Fibroblast of skin of left biceps (primary cell): ENCODE data around the gene MALAT1.

ENCODE experiments used
- DNase-seq, 2 experiments: peaks; one replicate each; pipeline ENCODE4 v3.0.0-alpha.2; 2013; ENCODE audit warnings: low read depth in 2 of 2

The MALAT1 gene

DNA sequence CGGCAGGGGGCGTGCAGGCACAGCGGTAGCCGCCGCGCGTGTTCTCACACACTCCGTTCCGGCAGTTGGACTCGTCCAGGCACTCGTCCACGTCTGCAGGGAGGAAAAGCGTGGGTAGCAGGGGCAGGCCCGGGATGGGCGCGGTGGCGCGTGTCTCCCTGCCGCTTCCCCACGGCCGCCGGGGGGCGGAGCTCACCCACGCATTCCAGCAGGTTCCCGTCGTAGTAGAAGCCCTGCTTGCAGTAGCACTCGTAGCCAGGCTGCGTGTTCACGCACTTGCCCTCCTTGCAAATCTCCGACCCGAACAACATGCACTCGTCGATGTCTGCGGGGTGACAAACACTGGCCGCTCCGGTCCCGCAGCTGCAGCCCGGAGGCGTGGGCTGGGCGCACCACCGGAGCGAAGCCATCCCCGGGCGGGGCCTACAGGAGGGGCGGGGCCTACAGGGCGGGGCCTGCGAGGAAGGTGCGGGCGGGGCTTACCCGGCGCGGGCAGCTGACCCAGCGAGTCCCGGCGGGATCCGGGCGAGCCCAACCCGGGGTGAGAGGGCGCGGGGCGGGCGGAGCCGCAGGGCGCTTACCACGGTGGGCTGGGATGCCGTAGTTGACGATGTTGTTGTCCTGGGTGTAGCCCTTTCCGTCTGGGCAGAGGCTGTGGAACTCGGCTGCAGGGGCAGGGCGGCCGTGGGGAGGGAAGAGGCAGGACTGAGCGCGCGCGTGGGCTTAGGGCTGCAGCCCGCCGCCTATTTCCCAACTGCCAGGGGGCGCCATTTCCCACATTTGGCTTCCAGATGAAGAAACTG is 41.6 kb downstream of the MALAT1 start:
- DNase-seq = peak; percentile 47 to 63

DNA sequence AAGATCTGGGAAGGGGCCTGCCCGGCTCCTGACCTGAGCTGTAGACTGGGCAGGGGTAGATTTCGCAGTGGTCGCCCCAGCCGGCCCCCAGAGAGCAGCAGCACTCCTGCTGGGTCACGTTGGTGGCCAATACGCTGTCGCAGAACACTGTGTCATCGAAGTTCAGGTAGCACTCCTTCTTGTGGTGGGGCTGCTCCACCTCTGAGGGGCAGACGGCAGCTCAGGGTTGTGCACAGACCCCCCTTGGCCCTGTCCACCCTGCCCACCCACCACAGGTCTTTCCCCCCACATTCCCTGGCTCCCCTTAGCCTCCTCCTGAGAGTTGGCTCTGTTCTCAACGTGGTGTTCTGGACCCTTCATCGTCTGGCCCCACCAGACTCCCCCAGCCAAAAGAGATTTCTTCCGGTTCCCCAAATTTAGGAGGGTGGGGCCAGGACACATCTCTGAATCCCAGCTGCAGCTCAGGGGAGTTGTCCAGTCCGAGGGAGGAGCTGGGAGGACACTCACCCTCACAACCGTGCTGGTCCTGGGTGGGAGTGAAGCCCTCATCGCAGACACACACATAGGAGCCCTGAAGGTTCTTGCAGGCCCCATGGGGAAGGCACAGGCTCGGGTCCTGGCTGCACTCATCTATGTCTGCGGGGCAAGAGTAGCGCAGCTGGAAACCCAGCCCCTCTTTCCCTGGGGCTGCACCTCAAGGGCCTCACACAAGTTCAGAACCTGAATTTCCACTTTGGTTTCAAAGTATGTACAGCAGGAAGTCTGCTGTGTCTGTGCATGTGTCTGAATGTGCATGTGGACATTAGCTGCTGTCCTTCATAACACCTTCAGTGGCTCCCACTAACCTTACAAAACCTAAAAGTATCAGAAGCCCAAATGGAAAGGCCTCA is 42.5 kb downstream of the MALAT1 start:
- DNase-seq = no peak

DNA sequence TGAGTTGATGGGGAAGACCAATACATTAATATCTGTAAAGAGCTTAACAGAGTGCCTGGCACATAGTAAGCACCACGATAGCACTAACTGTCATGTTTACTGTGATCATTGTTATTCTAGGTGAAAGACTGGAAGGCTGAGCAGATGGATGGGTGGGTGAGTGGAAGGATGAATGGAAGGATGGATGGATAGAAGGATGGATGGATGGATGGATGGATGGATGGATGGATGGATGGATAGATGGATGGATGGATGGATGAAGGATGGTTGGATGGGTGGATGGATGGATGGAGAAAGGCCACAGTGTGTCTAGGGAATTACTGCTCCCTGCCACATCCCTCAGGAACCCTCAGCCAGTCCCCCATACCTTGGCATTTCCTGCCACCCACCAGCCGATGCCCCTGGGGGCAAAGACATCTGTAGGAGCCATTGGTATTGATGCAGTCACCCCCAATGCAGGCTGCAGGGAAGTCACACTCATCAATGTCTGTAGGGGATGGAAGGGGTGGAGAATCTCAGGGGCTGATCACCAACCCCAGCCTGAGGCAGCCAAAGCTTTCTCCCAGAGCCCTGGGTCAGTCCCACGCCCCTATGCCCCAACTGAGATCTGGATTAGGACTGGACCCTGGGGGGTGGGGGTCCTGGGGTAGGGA is 44.0 kb downstream of the MALAT1 start:
- DNase-seq = no peak

DNA sequence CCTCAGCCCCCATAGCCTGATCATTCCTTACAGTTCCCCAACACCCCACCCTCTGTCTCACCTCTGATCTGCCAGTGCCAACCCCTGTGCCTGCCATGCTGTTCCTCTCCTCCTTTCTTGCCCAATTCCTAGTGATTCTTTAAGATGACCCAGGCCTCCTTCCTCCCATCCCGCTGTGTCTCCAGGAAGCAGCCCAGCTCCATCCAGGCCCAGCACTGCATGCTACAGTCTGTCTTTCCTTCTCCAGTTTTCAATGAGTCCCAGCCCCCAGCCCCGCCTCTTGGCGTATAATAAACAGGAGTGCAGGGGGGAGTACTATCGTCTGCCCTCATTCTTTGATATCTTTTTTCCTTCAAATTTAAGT is 47.0 kb downstream of the MALAT1 start:
- no peak for DNase-seq

DNA sequence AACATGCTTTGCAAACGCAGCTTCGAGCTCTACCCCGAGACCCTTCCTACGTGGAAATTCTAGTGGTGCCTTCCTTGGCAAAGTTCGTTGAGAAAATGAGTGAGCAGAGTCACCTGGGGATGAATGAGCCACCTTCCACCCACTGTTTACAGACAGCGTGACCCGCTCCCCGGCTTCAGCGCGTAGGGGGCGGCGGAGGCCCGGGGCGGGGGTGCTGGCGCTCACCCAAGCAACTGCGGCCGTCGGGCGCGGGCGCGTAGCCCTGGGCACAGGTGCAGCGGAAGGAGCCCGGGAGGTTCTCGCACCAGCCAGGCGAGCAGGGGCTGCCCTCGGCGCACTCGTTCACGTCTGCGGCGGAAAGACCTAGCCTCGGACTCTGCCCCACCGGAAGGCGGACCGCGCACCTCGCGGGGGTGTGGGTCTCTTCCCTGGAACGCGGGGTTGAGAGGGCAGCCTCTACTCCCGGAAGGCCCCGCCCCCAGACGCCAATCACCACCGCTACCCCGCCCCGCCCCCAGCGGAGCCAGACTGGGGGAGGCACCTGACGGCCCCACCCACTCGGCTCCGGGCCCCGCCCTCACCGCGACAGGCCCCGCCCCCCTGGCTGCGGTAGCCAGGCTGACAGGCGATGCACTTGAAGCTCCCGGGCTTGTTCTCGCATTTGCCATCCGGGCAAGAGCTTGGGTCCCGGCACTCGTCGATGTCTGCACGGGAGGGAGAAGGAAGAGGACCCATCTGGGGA is 47.5 kb downstream of the MALAT1 start:
- DNase-seq = no peak

DNA sequence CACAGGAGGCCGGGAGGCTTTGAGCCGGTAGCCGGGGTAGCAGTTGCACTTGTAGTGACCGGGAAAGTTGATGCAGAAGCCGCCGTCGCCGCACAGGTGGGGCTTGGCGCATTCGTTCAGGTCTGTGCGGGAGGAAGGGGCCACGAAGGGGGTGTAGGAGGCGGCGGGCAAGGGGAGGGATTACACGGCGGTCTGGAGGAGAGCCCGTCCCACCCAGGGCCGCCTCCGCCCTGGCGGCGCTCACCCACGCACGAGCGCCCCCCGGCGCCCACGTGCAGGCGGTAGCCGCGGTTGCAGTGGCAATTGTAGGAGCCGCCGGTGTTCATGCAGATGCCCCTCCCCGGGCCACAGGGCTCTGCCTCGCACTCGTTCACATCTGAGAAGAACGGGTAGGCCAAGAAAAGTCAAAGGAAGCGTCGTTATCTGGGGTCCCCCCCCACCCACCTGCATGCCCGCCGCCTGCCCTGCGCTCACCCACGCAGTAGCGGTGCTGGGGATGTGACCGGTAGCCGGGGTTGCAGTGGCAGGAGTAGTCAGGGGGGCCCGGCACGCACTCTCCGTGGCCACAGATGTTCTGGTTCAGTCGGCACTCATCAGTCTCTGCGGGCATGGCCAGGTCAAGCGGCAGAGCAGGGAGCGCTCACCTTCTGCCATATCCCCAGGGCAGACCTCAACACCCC is 48.7 kb downstream of the MALAT1 start:
- DNase-seq = no peak

DNA sequence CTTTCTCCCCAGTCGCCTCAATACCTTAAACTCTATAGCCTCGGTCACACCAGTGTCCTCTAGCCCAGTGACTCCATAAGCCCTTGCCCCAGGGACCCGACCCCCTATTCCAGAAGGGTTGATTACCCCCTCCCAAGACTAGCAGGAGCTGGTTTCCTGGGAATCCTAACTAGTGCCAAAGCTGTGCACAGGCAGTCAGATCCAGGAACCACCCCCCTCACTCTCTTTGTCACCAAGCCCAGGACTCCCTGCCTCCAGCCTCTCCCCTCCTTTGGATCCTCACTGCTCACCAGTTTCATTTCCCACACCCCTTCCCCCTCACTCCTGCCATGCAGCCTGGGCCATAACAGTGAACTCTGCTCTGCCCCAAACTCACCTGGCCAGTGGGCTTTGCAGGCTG is 49.5 kb downstream of the MALAT1 start:
- no peak for DNase-seq

DNA sequence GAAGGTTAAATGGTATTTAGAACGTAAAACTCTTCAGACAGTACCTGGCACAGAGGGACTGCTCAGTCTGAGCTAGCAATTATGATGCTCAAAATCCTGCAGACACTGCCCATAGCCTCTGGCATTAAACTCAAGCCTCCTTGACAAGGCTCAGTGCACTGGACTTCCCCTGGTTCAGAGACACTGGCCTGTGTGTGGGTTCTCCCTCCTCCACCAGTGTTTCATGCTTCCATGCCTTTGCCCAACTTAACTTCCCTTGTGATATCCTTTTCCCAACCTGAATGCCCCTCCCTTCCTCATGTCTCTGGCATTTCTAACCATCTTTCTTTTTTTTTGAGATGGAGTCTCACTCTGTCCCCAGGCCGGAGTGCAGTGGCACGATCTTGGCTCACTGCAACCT is 50.3 kb downstream of the MALAT1 start:
- no peak for DNase-seq

DNA sequence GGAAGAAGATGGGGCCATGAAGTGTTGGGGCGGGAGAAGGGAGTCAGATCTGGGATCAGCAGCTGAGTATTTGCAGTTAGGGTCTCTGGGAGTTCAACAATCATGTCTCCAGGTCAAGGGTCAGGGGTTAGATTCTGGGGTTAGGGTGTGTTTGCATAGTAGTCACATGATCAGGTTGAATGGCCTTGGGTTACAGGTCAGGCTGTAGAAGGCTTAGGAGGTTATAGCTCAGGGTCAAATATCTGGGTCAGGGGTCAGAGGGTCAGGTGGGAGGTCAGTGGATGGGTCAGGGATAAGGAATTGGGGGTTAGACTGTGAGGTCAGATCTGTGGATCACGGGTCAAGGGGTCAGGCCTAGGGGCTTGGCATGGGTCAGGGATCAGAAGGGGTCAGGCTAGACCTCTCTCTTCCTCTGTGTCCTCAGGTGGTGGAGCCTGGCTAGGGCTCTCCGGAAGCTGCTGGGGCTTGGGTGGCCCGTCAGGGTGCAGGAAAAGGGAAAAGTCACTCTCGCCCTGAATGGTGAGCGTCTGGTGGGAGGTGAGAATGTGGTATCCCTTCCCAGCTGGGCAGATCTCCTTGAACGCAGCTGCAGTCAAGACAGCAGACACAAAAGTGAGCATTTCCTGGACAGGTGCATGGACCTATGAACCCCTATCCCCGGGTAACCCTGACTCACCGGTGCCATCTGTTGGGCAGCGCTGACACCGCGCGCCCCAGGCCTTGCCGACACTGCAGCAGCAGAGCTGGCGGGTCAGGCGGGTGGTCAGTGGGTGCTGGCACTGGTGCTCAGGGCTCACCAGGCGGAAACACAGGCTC is 52.9 kb downstream of the MALAT1 start:
- no peak for DNase-seq

DNA sequence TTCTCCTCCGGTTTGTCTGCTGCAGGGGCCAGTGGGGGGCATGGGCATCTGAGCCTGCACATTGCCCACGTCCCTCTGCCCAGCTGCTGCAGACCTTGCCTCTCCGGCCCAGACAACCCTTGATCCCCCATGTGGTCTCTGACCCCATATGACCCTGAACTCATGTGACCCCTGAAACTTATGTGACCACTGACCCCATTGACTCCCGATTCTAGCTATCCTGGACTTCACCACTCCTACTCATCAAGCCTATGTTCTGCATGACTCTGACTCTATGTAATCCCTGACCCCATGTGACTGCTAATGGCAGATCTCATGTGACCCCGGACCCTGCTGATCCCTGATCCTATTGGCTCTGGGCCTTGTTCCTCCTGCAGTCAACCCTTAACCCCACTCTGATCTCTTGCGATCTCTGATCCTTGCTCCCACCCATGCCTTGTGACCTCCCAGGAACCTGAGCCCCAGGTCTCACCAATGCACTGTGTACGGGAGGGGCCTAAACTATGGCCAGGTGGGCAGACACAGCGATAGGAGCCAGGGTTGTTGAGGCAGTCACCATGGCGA is 53.6 kb downstream of the MALAT1 start:
- DNase-seq = no peak

DNA sequence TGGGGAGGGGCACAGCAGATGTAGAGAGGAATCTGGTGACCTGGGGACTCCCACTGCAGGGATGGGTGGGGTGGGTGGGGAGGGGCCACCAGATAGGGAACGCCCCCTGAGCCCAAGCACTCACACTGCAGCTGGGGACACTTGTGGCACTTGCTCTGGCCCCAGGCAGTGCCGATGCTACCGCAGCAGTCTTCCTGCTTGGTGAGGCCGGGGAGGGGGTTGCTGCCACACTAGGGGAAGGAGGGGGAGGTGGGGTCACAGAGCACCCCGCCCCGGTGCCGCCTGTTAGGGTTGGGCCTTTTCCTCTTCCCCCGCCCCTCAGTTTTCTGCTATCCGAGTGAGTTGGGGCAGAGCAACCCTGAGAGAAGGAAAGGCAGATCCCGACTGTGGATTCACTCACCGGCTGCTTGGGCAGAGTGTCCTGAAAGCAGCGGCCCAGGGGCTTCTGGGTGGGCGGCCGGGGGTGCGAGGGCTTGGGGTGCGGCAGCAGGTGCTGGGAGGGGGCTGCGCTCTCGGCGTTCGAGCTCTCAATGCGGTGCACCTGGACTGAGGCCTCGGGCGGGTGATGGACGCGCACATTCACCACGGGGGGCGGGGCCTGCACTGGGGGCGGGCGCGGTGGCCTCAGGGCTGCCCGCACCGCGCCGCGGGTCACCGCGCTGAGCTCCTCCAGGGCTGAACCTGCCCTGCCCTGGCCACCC is 54.6 kb downstream of the MALAT1 start:
- no peak for DNase-seq

DNA sequence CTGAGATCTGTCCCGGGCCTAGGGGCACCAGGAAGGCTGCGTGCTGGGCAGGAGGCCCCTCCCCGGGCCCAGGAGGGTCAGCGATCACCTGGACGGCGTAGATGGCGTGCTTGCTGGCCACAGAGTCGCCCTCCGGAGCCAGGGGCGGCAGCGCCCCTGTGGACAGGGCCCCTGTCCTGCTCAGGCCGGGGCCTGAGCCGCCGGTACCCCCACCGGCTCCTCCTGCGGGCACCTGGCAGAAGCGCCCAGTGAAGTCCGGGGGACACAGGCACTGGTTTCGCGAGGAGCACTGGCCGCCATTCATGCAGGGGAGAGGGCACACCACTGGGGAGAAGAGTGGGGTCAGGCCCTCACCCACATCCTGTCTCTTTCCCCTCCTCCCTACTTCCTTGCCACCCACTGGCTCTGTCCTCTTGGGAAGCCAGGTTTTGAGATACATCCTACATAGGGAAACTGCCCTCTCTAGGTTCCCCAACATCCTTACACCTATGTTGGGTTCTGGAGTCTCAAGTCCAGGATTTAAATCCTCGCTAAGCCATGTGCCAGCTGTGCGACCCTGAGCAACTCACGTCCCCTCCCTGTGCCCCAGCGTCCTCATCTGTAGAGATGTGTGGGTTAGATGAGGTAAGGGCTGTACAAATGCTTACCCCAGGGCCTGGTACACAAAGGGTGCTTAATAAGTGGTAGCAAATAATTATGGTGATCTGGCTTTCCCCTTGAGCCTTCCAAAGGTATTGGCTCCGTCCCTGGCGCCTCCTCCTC is 55.4 kb downstream of the MALAT1 start:
- DNase-seq = no peak

DNA sequence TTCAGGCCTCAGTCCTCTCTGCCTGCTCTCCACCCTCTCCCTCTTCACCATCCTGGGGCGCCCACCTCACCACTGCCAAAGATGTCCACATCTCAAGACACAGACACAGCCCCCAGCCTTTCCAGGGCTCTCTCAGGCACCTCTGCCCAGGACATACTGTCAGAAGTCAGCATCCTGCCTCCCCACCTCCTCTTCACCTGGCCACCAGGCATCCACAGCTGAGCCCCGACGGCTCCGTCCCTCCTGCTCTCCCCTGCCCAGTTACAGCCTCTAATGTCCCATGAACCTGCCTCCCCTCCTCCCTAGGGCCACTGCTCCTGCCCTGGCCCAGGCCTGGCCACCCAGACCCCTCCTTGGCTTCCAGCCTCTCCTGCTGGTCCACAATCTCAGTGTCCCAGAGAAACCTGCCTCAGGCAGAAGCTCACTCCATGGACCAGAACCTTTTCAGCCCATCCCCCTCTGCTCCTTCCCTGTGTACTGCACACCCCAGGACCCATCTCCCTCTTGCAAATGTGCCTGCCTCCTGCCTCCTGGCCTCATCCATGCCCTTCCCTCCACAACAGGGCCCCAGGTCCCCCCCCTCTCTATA is 56.1 kb downstream of the MALAT1 start:
- no peak for DNase-seq

DNA sequence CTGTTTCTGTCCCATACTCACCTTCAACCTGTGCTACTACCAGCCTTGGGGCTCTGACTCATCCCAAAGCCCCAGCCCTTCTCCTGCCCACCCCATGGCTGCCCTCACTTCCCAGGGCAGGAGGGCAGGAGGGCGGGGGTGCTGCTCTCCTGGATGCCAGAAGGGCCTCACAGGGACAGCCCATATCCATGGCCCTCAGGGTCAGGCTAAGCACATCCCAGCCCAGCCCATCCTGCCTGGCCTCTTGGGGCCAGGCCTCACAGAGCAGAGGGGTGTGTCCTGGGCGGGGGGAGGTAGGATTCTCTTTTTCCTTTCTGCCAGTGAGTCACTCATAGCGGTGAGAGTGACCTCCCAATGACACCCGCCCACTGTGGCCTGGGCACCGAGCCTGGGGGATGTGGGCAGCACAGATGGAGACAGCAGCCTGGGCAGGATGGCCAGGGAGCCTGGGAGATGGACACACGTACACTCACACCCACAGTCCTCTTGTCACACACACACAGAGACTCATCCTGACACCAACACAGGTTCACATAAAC is 56.9 kb downstream of the MALAT1 start:
- no peak for DNase-seq
